ENCODE results near the gene GDA.

GDA gene

GRCh38 chr9:72150127-72150526, 887 bp downstream of the GDA start:
- DNase-seq (ENCODE audit: low read depth in 2 of 2), result no peak

- no peak for DNase-seq (ENCODE audit: low read depth in 2 of 2)
These were observed 1.4 kb downstream of the GDA start for GRCh38 chr9:72150661-72151060.

GRCh38 chr9:72151104-72151503, 1.9 kb downstream of the GDA start:
- no peak for DNase-seq (ENCODE audit: low read depth in 2 of 2)

GRCh38 chr9:72154468-72155285, 5.4 kb downstream of the GDA start:
- no peak for DNase-seq (ENCODE audit: low read depth in 2 of 2)

- no peak for DNase-seq (ENCODE audit: low read depth in 2 of 2)
These were observed 6.1 kb downstream of the GDA start for GRCh38 chr9:72155301-72155700.

- DNase-seq (ENCODE audit: low read depth in 2 of 2), result no peak
These were observed 7.3 kb downstream of the GDA start for GRCh38 chr9:72156586-72156985.

- DNase-seq (ENCODE audit: low read depth in 2 of 2), result no peak
These were observed 9.4 kb downstream of the GDA start for GRCh38 chr9:72158680-72159079.

- DNase-seq (ENCODE audit: low read depth in 2 of 2), result no peak
These were observed 11.3 kb downstream of the GDA start for GRCh38 chr9:72160446-72161123.

GRCh38 chr9:72165326-72165725, 16.1 kb downstream of the GDA start:
- no peak for DNase-seq (ENCODE audit: low read depth in 2 of 2)

- no peak for DNase-seq (ENCODE audit: low read depth in 2 of 2)
These were observed 16.7 kb downstream of the GDA start for GRCh38 chr9:72165821-72166547.

GRCh38 chr9:72168075-72168474, 18.8 kb downstream of the GDA start:
- DNase-seq (ENCODE audit: low read depth in 2 of 2), result no peak

GRCh38 chr9:72169178-72169577, 19.9 kb downstream of the GDA start:
- no peak for DNase-seq (ENCODE audit: low read depth in 2 of 2)

GRCh38 chr9:72173080-72173479, 23.8 kb downstream of the GDA start:
- no peak for DNase-seq (ENCODE audit: low read depth in 2 of 2)

GRCh38 chr9:72185561-72185960, 36.3 kb downstream of the GDA start:
- DNase-seq (ENCODE audit: low read depth in 2 of 2), result no peak

- DNase-seq (ENCODE audit: low read depth in 2 of 2), result no peak
These were observed 38.0 kb downstream of the GDA start for GRCh38 chr9:72187121-72187695.

GRCh38 chr9:72188232-72188631, 39.0 kb downstream of the GDA start:
- DNase-seq (ENCODE audit: low read depth in 2 of 2), result no peak

GRCh38 chr9:72193478-72193881, 44.2 kb downstream of the GDA start:
- no peak for DNase-seq (ENCODE audit: low read depth in 2 of 2)

GRCh38 chr9:72199238-72199637, 50.0 kb downstream of the GDA start:
- no peak for DNase-seq (ENCODE audit: low read depth in 2 of 2)

- no peak for DNase-seq (ENCODE audit: low read depth in 2 of 2)
These were observed 51.2 kb downstream of the GDA start for GRCh38 chr9:72200452-72200851.

- no peak for DNase-seq (ENCODE audit: low read depth in 2 of 2)
These were observed 52.8 kb downstream of the GDA start for GRCh38 chr9:72202009-72202408.

GRCh38 chr9:72203205-72203803, 54.1 kb downstream of the GDA start:
- no peak for DNase-seq (ENCODE audit: low read depth in 2 of 2)

- DNase-seq (ENCODE audit: low read depth in 2 of 2), result no peak
These were observed 54.8 kb downstream of the GDA start for GRCh38 chr9:72204062-72204461.
